ENCODE results near the gene VMAC.
A peak's percentile ranks its signal among the peaks of the same experiment; 100 is the strongest.
"Not testable (repeated sequence)": the region's sequence is repeated elsewhere in the genome, so short reads cannot be mapped to it uniquely, and the experiment has no call there.

VMAC gene

GRCh38 chr19:5874496-5874895 lies 30.2 kb upstream of the VMAC start:
- H3K79me1 ChIP-seq (ENCODE audit: low read length); H3K79me2 ChIP-seq (ENCODE audit: control insufficient read depth, insufficient read depth, low read length); H3K27me3 ChIP-seq (ENCODE audit: insufficient read depth, low read length, poor library complexity); H4K5ac ChIP-seq (ENCODE audit: low read length); H3K18ac ChIP-seq (ENCODE audit: low read length); H3K56ac ChIP-seq (ENCODE audit: low read length); H2BK5ac ChIP-seq (ENCODE audit: low read length); DNase-seq; H3K36me3 ChIP-seq (ENCODE audit: control insufficient read depth, insufficient read depth, low read length); H4K8ac ChIP-seq (ENCODE audit: low read depth, low read length); H3K4me1 ChIP-seq (ENCODE audit: control insufficient read depth, low read depth, low read length); H3K9ac ChIP-seq (ENCODE audit: low read length); H3K27ac ChIP-seq (ENCODE audit: low read depth, low read length); H2BK15ac ChIP-seq (replicated peaks; ENCODE audit: low read depth); H3K4me2 ChIP-seq (ENCODE audit: low read length); H2AK5ac ChIP-seq (ENCODE audit: low read length); H3K4me3 ChIP-seq (ENCODE audit: low read length); H3K4ac ChIP-seq (ENCODE audit: low read depth, low read length); H3K23ac ChIP-seq (ENCODE audit: low read length); H2BK120ac ChIP-seq (ENCODE audit: low read depth, low read length): not testable (repeated sequence)
- WGBS (ENCODE audit: extremely low coverage, insufficient coverage, low lambda C conversion rate) = no CpG with 5 or more reads among the region's 7 CpGs

DNA sequence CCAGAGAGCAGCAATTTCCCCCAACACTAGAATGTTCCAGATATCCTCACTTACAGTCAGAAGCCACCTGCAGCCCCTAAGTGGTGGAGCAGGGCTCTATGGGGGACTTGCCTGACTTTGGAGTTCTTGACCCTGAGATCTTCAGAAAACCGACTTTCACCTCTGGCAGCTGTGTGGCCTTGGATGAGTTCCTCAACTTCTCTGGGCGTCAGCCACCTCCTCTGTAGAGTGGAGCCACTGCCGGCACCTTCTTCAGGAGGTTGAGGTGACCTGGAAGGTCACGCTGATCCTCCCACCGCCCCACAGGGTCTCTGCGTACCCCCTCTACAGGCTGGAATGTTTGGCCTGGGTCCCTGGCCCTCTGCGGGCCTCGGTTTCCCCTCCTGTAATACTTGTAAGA lies 27.2 kb upstream of the VMAC start:
- H3K79me2 ChIP-seq (ENCODE audit: control insufficient read depth, insufficient read depth, low read length) = no peaks in the 10 kb centered on the region
- no peak overlapping the region for H3K4me2 ChIP-seq (ENCODE audit: low read length)
- H3K4ac ChIP-seq (ENCODE audit: low read depth, low read length) = no peak overlapping the region
- H3K79me1 ChIP-seq (ENCODE audit: low read length) = no peaks in the 10 kb centered on the region
- H3K56ac ChIP-seq (ENCODE audit: low read length) = no peak overlapping the region
- H3K4me1 ChIP-seq (ENCODE audit: control insufficient read depth, low read depth, low read length) = no peaks in the 10 kb centered on the region
- no peaks in the 10 kb centered on the region for H3K27me3 ChIP-seq (ENCODE audit: insufficient read depth, low read length, poor library complexity)
- no peak for DNase-seq
- H3K36me3 ChIP-seq (ENCODE audit: control insufficient read depth, insufficient read depth, low read length) = no peaks in the 10 kb centered on the region
- no peak overlapping the region for H4K8ac ChIP-seq (ENCODE audit: low read depth, low read length)
- no peak overlapping the region for H4K5ac ChIP-seq (ENCODE audit: low read length)
- no peak overlapping the region for H3K18ac ChIP-seq (ENCODE audit: low read length)
- H3K27ac ChIP-seq (ENCODE audit: low read depth, low read length) = no peak overlapping the region
- WGBS (ENCODE audit: extremely low coverage, insufficient coverage, low lambda C conversion rate) = no CpG with 5 or more reads among the region's 8 CpGs
- no peak overlapping the region for H3K4me3 ChIP-seq (ENCODE audit: low read length)
- H2BK5ac ChIP-seq (ENCODE audit: low read length) = no peak overlapping the region
- no peak overlapping the region for H3K9ac ChIP-seq (ENCODE audit: low read length)
- no peak overlapping the region for H2BK15ac ChIP-seq (replicated peaks; ENCODE audit: low read depth)
- no peak overlapping the region for H3K23ac ChIP-seq (ENCODE audit: low read length)
- H2BK120ac ChIP-seq (ENCODE audit: low read depth, low read length) = no peak overlapping the region
- no peak overlapping the region for H2AK5ac ChIP-seq (ENCODE audit: low read length)

DNA sequence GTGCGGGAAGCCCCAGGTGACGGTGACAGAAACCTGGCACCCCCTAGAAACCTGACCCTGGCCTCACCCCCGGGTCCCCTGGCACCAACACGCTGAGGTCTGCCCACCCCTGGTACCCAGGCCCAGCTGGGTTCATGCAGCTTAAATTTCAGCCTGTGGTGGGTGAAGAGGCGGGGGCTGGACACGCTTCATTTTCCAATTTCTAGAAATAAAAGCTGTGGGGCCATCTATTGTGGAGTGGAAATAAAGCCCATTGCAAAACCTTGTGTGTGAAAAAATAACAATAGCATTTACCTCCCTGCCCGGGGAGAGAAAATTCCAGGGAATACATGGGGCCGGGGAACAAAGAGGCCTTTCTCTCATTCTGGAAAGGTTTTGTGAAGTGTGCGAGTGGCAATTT lies 26.8 kb upstream of the VMAC start:
- H3K4me2 ChIP-seq (ENCODE audit: low read length) = no peak overlapping the region
- no CpG with 5 or more reads among the region's 9 CpGs for WGBS (ENCODE audit: extremely low coverage, insufficient coverage, low lambda C conversion rate)

GRCh38 chr19:5880196-5880595 lies 24.5 kb upstream of the VMAC start:
- Histone ChIP-seq H2BK15ac (replicated peaks; ENCODE audit: low read depth) (no peak overlapping the region), H2BK5ac (ENCODE audit: low read length) (no peak overlapping the region), H3K23ac (ENCODE audit: low read length) (no peak overlapping the region), H3K4ac (ENCODE audit: low read depth, low read length) (no peak overlapping the region), H3K4me1 (ENCODE audit: control insufficient read depth, low read depth, low read length) (no peaks in the 10 kb centered on the region), H3K4me3 (ENCODE audit: low read length) (no peak overlapping the region), H3K79me1 (ENCODE audit: low read length) (no peaks in the 10 kb centered on the region), H3K18ac (ENCODE audit: low read length) (no peak overlapping the region), H2BK120ac (ENCODE audit: low read depth, low read length) (no peak overlapping the region), H3K27ac (ENCODE audit: low read depth, low read length) (no peak overlapping the region), H4K5ac (ENCODE audit: low read length) (no peak overlapping the region), H3K56ac (ENCODE audit: low read length) (no peak overlapping the region), H3K4me2 (ENCODE audit: low read length) (no peak overlapping the region), H3K9ac (ENCODE audit: low read length) (no peak overlapping the region), H3K27me3 (ENCODE audit: insufficient read depth, low read length, poor library complexity) (no peaks in the 10 kb centered on the region), H3K79me2 (ENCODE audit: control insufficient read depth, insufficient read depth, low read length) (no peaks in the 10 kb centered on the region), H3K36me3 (ENCODE audit: control insufficient read depth, insufficient read depth, low read length) (no peaks in the 10 kb centered on the region), H2AK5ac (ENCODE audit: low read length) (no peak overlapping the region), H4K8ac (ENCODE audit: low read depth, low read length) (no peak overlapping the region)
- WGBS (ENCODE audit: extremely low coverage, insufficient coverage, low lambda C conversion rate) = no CpG with 5 or more reads among the region's 6 CpGs
- no peak for DNase-seq

More for the DNA sequence above, 26.8 kb upstream of the VMAC start:
- Histone ChIP-seq H4K8ac (ENCODE audit: low read depth, low read length) (no peak overlapping the region), H3K18ac (ENCODE audit: low read length) (no peak overlapping the region), H3K56ac (ENCODE audit: low read length) (no peak overlapping the region), H3K23ac (ENCODE audit: low read length) (no peak overlapping the region), H4K5ac (ENCODE audit: low read length) (no peak overlapping the region), H3K4me3 (ENCODE audit: low read length) (no peak overlapping the region), H3K9ac (ENCODE audit: low read length) (no peak overlapping the region), H2AK5ac (ENCODE audit: low read length) (no peak overlapping the region), H3K27me3 (ENCODE audit: insufficient read depth, low read length, poor library complexity) (no peaks in the 10 kb centered on the region), H3K36me3 (ENCODE audit: control insufficient read depth, insufficient read depth, low read length) (no peaks in the 10 kb centered on the region), H3K79me1 (ENCODE audit: low read length) (no peaks in the 10 kb centered on the region), H3K4me1 (ENCODE audit: control insufficient read depth, low read depth, low read length) (no peaks in the 10 kb centered on the region), H2BK15ac (replicated peaks; ENCODE audit: low read depth) (no peak overlapping the region), H3K4ac (ENCODE audit: low read depth, low read length) (no peak overlapping the region), H2BK5ac (ENCODE audit: low read length) (no peak overlapping the region), H2BK120ac (ENCODE audit: low read depth, low read length) (no peak overlapping the region), H3K27ac (ENCODE audit: low read depth, low read length) (no peak overlapping the region), H3K79me2 (ENCODE audit: control insufficient read depth, insufficient read depth, low read length) (no peaks in the 10 kb centered on the region)
- DNase-seq = no peak

DNA sequence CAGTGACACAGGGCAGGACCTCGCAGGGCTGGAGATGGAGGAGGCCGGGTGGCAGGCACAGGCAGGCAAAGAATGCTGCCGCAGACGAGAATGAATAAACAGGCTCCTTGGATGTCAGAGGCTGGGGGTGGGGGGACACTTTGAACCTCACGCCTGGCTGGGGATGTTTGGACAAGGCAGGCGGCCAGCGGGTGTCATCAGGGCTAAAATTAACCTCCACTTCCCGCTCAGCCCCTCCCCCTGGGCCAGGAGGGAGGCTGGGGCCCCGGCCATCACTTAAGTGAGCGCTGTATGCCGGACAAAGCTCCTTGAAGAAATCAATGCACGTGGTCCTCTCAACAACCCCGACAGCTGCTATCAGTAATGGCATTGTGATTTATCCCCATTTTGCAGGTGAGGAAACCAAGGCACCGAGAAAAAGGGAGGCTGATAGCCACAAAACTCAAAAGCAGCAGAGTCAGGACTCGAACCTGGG lies 24.0 kb upstream of the VMAC start:
- no peaks in the 10 kb centered on the region for H3K27me3 ChIP-seq (ENCODE audit: insufficient read depth, low read length, poor library complexity)
- no peak overlapping the region for H4K5ac ChIP-seq (ENCODE audit: low read length)
- no peak overlapping the region for H3K23ac ChIP-seq (ENCODE audit: low read length)
- H3K4ac ChIP-seq (ENCODE audit: low read depth, low read length) = no peak overlapping the region
- no peak overlapping the region for H2BK5ac ChIP-seq (ENCODE audit: low read length)
- H3K79me1 ChIP-seq (ENCODE audit: low read length) = no peaks in the 10 kb centered on the region
- DNase-seq = peak; percentile 46
- no peak overlapping the region for H2BK120ac ChIP-seq (ENCODE audit: low read depth, low read length)
- no peak overlapping the region for H2AK5ac ChIP-seq (ENCODE audit: low read length)
- no peak overlapping the region for H3K4me3 ChIP-seq (ENCODE audit: low read length)
- H3K4me2 ChIP-seq (ENCODE audit: low read length) = no peak overlapping the region
- H3K18ac ChIP-seq (ENCODE audit: low read length) = no peak overlapping the region
- no peak overlapping the region for H3K9ac ChIP-seq (ENCODE audit: low read length)
- WGBS (ENCODE audit: extremely low coverage, insufficient coverage, low lambda C conversion rate) = no CpG with 5 or more reads among the region's 15 CpGs
- H2BK15ac ChIP-seq (replicated peaks; ENCODE audit: low read depth) = no peak overlapping the region
- no peaks in the 10 kb centered on the region for H3K79me2 ChIP-seq (ENCODE audit: control insufficient read depth, insufficient read depth, low read length)
- no peaks in the 10 kb centered on the region for H3K4me1 ChIP-seq (ENCODE audit: control insufficient read depth, low read depth, low read length)
- H3K27ac ChIP-seq (ENCODE audit: low read depth, low read length) = no peak overlapping the region
- H4K8ac ChIP-seq (ENCODE audit: low read depth, low read length) = no peak overlapping the region
- H3K56ac ChIP-seq (ENCODE audit: low read length) = no peak overlapping the region
- no peaks in the 10 kb centered on the region for H3K36me3 ChIP-seq (ENCODE audit: control insufficient read depth, insufficient read depth, low read length)

- Histone ChIP-seq H3K9ac (ENCODE audit: low read length) (no peak overlapping the region), H3K36me3 (ENCODE audit: control insufficient read depth, insufficient read depth, low read length) (no peaks in the 10 kb centered on the region), H3K56ac (ENCODE audit: low read length) (no peak overlapping the region), H3K23ac (ENCODE audit: low read length) (no peak overlapping the region), H3K4ac (ENCODE audit: low read depth, low read length) (no peak overlapping the region), H3K18ac (ENCODE audit: low read length) (no peak overlapping the region), H3K79me1 (ENCODE audit: low read length) (no peaks in the 10 kb centered on the region), H3K4me3 (ENCODE audit: low read length) (no peak overlapping the region), H3K27me3 (ENCODE audit: insufficient read depth, low read length, poor library complexity) (no peaks in the 10 kb centered on the region), H3K79me2 (ENCODE audit: control insufficient read depth, insufficient read depth, low read length) (no peaks in the 10 kb centered on the region), H2BK120ac (ENCODE audit: low read depth, low read length) (no peak overlapping the region), H4K8ac (ENCODE audit: low read depth, low read length) (no peak overlapping the region), H2BK5ac (ENCODE audit: low read length) (no peak overlapping the region), H3K4me1 (ENCODE audit: control insufficient read depth, low read depth, low read length) (no peaks in the 10 kb centered on the region), H2BK15ac (replicated peaks; ENCODE audit: low read depth) (no peak overlapping the region), H3K4me2 (ENCODE audit: low read length) (no peak overlapping the region), H2AK5ac (ENCODE audit: low read length) (no peak overlapping the region), H3K27ac (ENCODE audit: low read depth, low read length) (no peak overlapping the region), H4K5ac (ENCODE audit: low read length) (no peak overlapping the region)
- no CpG with 5 or more reads among the region's 19 CpGs for WGBS (ENCODE audit: extremely low coverage, insufficient coverage, low lambda C conversion rate)
- no peak for DNase-seq
Observed at GRCh38 chr19:5881543-5882299, 23.0 kb upstream of the VMAC start.
